ENCODE data around the gene NRF1.

DNA sequence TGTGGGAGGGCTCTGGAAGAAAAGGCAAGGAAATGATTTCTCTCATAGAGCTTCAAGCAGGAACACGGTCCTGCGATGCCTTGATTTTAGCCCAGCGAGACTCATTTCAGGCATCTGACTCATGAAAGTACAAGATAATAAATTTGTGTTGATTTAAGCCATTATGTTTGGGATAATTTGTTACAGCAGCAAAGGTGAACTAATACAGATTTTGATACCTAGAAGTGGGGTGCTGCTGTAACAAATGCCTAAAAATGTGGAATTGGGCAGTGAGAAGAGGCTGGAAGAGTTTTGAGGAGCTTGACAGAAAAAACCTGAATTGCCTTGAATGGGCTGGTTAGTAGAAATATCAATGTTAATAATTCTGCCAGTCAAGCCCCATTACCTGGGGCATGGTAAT is 44.1 kb upstream of the NRF1 start:
- TF ChIP-seq POLR2AphosphoS5 (IDR thresholded peaks at IDR 0.05; ENCODE audit: borderline replicate concordance, low read depth, low read length) (no peak), EZH2 (IDR thresholded peaks at IDR 0.05) (no peak)

Measured in SK-N-MC (cell line).